HG03196 (cell line): Measurements from ENCODE around the gene MPV17.
"Not testable (repeated sequence)": the region's sequence is repeated elsewhere in the genome, so short reads cannot be mapped to it uniquely, and the experiment has no call there.

Source experiments
- ATAC-seq: cut with Tn5 transposase; IDR thresholded peaks from one replicate; pipeline ENCODE4 v1.9.1; 2021; ENCODE audit not compliant: unreplicated experiment

MPV17 gene

DNA sequence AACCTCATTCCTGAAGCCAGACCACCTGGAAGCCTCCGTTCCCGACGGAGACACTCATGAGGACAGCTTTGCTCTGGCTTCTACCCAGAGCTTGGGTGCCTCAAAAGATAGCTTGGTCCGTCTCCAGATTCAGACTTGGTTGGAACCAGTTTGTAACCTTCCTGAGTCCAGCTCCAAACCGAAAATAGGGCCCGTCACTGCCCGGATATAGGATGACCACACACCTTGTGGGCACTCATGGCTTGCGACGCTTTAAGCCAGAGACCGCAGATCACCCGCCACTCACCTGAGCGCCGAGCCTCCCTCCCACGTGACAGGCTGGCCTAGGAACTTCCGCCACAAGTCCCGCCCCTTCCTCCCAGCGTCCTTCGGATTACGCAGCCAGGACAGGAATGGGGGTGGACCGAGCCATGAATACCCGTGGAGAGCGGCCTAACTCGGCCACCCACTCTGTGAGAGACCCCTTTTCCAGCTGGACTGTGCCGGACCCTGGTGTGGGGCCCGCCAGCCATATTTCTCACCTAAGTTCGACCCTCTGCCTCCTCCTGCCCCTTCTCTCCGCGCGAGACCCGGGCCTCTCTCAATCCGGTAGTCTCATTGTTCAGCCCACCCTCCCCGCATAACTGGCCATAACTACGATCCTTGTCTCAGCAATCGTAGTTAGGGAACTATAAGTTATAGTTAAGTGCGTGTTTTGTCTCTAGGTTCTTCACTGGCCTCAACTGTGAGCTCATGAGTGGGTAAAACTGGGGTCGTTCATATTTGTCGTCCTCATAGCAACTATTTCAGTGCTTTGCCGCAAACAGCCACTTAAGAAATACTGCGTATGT lies at the start of gene MPV17:
Gene MPV17 (minus strand): TSS at position 332 of the 830 bp plus-strand sequence. CDS start 580 bp downstream, outside the sequence.
- ATAC-seq, result peak; percentile 79

- peak; percentile 24 for ATAC-seq
These were observed 48.1 kb upstream of the MPV17 start for GRCh38 chr2:27370816-27371620.

DNA sequence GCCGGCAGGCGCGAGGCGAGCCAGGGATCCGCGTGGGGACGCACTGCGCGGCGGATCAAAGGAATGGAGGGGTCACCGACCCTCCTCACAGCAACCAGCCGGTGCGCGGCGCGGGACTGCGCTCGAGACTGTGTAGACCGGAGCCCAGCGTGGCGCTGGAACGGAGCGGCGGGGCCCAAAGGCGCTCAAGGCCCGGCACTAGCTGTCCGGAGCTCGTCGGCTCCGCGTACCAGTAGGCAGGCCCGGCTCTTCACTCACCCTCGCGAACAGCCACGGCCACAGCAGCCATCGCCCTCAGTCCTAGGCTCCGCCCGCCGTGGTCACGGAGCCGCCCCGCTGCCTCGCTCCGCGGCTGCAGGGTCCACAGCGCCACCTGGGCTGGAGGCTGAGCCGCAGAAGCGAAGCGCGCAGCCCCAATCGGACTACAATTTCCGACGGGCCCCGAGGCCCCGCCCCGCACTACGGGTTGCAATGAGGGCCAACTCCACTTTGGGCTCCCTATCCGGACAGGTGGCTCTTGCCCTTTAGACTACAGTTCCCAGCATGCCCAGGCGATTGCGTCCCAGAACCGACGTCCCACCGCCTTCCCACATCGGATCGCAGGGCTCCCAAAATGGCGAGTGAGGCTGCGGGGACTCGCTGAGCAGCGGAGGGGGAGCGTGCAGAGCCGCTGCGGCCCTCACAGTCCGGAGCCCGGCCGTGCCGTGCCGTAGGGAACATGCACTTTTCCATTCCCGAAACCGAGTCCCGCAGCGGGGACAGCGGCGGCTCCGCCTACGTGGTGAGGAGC lies 47.3 kb upstream of the MPV17 start, which contains the start of the genes EIF2B4 and SNX17:
Gene EIF2B4 (minus strand): TSS at position 313 of the 790 bp plus-strand sequence. CDS start 24 bp downstream, at position 289.
Gene SNX17 (plus strand): TSS at position 591 of the 790 bp plus-strand sequence. CDS start 128 bp downstream, at position 719.
- peak; percentile 88 for ATAC-seq

GRCh38 chr2:27369471-27370025 lies 46.7 kb upstream of the MPV17 start:
- ATAC-seq, result peak; percentile 11

DNA sequence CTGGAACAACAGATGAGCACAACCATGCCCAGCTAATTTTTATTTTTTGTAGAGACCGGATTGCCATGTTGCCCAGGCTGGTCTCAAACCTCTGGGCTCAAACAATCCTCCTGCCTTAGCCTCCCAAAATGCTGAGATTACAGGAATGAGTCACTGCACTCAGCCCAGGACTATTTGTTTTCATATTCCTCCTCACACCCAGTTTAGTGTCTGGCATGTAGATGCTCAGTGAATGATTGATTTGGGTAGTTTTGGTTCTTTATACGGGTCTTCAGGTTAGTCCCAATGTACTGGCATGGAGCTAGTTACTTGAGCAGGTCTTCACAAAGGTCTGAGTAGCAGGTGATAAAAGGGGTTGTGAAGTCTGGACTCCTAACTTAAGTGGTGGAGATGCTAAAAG lies 41.0 kb upstream of the MPV17 start:
- ATAC-seq, result no peak

- no peak for ATAC-seq
These were observed 40.0 kb upstream of the MPV17 start for GRCh38 chr2:27362678-27363420.

DNA sequence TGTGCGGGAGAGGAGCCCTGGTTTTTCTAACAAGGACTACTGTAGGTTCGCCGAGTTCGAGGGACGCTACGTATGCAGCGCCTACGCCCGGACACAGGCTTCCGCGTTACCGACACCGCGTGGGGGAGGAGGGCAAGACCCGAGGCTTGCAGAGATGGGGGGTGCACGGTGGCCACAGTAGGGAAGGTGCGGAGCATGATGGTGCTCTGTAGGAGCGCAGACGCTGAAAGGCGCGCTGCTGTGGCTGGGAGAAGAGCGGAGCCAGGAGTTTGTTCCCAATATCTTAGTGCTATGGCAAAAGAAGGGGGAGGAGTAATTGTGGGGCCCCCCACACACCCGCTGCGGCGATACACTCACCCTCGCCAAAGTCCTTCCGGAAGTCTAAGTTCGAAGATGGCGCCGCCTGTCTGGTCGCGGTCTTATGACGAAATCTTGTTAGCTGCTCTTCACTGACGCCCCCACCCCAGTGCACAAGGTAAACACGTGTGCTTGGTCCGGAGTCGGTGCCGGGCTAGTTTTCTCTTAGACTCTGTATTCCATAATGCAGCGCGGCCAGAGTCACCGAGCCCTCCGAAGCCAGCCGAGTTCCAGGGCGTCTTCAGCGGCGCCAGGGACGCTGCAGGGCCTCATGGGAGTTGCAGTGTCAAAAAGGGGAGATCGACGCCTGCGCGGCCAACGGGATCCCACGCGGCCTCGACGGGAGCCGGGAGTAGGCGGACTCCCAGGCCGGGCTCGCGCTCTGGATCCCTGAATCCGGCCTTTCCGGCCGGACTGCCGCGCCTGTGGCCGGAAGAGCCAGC lies 33.7 kb upstream of the MPV17 start, which contains the start of gene GTF3C2:
Gene GTF3C2 (minus strand): TSS at position 383 of the 800 bp plus-strand sequence. CDS start 13,210 bp downstream, outside the sequence.
- ATAC-seq, result peak; percentile 78

DNA sequence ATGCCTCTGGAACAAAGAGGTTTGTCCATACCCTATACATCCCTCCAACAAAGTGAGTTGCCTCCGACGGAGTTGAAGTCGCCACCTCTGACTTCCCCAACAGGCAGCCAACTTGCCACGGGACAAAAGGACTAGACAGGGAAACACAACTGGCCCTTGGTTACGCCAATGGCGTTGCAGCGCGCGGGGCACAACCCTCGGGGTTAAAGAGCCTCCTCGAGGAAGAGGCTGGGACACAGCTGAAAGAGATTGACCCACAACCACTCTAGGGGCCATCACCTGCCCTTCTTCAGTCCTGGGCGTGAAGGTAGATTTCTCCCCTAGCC lies 33.1 kb upstream of the MPV17 start:
- peak; percentile 28 for ATAC-seq

- no peak for ATAC-seq
These were observed 31.7 kb upstream of the MPV17 start for GRCh38 chr2:27354597-27354927.

GRCh38 chr2:27353762-27354596 lies 31.1 kb upstream of the MPV17 start:
- ATAC-seq, result no peak

DNA sequence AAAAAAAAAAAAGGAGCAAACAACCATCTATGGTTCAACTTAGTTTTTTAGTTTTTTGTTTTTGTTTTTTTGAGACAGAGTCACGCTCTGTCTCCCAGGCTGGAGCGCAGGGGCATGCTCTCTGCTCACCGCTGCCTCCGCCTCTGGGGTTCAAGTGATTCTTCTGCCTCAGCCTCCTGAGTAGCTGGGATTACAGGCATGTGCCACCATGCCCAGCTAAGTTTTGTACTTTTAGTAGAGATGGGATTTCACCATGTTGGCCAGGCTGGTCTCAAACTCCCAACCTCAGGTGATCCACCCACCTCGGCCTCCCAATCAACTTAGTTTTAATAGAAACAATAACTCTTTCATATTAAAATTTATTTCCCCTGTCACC lies 30.5 kb upstream of the MPV17 start:
- not testable (repeated sequence) for ATAC-seq

GRCh38 chr2:27351802-27352598 lies 29.1 kb upstream of the MPV17 start:
- ATAC-seq, result no peak

- ATAC-seq, result no peak
These were observed 27.3 kb upstream of the MPV17 start for GRCh38 chr2:27350106-27350693.

GRCh38 chr2:27347641-27348040 lies 24.7 kb upstream of the MPV17 start:
- ATAC-seq, result no peak

- no peak for ATAC-seq
These were observed 13.3 kb upstream of the MPV17 start for GRCh38 chr2:27336173-27336572.

DNA sequence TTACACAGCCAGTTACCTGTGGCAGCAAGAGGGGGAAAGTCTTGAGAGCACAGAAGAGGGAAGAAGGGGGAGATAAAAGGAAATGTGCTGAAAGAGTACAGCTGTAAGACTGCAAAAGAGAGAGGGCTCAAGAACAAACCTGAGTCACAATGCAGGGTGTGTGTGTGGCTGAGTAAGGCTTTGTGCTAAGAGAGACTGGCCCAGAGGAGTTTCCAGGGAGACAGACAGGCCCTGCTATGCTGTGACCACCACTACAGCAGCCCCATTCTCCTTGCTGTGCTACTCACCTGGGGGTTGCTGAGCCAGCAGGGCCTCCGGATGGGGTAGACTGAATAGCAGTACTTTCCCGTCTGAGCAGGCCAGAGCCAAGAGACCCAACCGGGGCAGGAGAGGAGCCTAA lies 12.4 kb upstream of the MPV17 start:
- ATAC-seq, result no peak

- no peak for ATAC-seq
These were observed 1.8 kb upstream of the MPV17 start for GRCh38 chr2:27324720-27325119.
